Transverse colon (tissue), 4 donors: ENCODE data around the gene KCNC4.

Experiments
- POLR2A ChIP-seq: fragments of 450-650 bp; IDR thresholded peaks from one replicate; pipeline ENCODE4 v1.6.1; 2016; ENCODE audit warnings: antibody characterized with exemption, mild to moderate bottlenecking, moderate library complexity
- POLR2AphosphoS5 ChIP-seq, 3 donors: sonication (generic); formaldehyde crosslinking; IDR thresholded peaks; one replicate each; pipeline ENCODE4 v1.6.1; 2016; ENCODE audit warnings: antibody characterized with exemption in 3 of 3
- TF ChIP-seq, protein P1 (sequence below), 5 experiments: fragments of 200-600 bp in 3 of 5; fragments of 450-650 bp in 2 of 5; sonication (generic) in 3 of 5; IDR thresholded peaks; 1 replicate in 2 of 5; 2 replicates in 3 of 5; pipeline ENCODE4 v1.5.1; 2016 to 2017; ENCODE audit warnings: antibody characterized with exemption in 5 of 5, inconsistent platforms in 3 of 5, mild to moderate bottlenecking in 2 of 5, moderate library complexity in 1 of 5

DNA sequence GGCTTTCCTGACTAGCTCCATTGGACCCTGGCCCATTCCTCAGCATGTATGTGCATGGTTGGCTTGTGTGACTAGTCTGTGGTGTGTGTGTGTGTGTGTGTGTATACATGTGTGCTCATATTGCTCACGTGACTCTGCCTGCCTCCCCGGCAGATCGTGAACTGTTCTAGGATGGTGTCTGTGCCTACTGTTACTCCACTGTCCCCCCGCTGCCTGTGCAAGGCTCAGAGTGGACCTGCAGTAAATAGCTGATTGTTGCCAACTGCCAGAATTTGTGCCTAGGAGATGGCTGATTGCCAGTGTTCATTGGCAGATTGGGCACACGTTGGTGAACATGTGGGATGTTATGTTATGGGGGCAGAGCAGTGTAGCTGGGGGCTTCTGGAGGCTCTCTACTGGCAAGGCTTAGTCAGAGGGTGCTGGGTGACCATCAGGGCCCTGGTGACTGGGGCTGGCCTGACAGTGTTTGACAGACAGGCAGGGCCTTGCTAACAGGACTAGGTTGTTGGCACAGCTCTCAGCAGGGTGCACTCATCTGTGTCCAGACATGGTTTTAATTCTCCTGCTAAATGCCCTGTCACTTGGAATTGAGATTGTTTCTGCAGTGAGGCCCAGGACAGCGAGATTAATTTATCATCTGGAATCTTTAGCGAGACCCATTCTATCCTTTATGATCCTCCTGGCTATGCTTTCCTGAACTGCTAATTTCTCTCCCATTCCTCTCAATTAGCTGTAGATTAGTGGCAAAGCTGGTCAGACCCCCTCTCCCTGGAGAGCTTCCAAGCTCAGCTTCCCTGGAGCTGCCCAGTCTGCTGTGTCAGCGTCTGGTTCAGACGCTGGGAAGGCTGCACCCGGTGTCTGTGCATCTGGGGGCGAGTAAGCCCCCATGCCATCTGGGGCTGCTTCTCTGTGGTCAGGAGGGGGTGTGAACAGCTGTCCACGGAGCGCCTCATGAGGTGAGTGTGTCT, 39.1 kb upstream of the KCNC4 start:
- TF ChIP-seq, protein P1, sequence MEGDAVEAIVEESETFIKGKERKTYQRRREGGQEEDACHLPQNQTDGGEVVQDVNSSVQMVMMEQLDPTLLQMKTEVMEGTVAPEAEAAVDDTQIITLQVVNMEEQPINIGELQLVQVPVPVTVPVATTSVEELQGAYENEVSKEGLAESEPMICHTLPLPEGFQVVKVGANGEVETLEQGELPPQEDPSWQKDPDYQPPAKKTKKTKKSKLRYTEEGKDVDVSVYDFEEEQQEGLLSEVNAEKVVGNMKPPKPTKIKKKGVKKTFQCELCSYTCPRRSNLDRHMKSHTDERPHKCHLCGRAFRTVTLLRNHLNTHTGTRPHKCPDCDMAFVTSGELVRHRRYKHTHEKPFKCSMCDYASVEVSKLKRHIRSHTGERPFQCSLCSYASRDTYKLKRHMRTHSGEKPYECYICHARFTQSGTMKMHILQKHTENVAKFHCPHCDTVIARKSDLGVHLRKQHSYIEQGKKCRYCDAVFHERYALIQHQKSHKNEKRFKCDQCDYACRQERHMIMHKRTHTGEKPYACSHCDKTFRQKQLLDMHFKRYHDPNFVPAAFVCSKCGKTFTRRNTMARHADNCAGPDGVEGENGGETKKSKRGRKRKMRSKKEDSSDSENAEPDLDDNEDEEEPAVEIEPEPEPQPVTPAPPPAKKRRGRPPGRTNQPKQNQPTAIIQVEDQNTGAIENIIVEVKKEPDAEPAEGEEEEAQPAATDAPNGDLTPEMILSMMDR (IDR thresholded peaks at IDR 0.05) = no peak
- TF ChIP-seq POLR2A (no peak), POLR2AphosphoS5 (IDR thresholded peaks at IDR 0.05) (no peak)
